Testis (tissue), 2 donors: ENCODE data around the gene TP53.

ENCODE experiments used
- CTCF ChIP-seq, 3 experiments: fragments of 450-650 bp in 2 of 3; fragments of 200-600 bp in 1 of 3; sonication (generic) in 1 of 3; IDR thresholded peaks; one replicate each; pipeline ENCODE4 v1.5.1; 2016 to 2019; ENCODE audit warnings: antibody characterized with exemption in 3 of 3, mild to moderate bottlenecking in 2 of 3, moderate library complexity in 1 of 3
- POLR2A ChIP-seq: fragments of 450-650 bp; IDR thresholded peaks from one replicate; pipeline ENCODE4 v1.6.1; 2017; ENCODE audit warnings: antibody characterized with exemption, mild to moderate bottlenecking, moderate library complexity

DNA sequence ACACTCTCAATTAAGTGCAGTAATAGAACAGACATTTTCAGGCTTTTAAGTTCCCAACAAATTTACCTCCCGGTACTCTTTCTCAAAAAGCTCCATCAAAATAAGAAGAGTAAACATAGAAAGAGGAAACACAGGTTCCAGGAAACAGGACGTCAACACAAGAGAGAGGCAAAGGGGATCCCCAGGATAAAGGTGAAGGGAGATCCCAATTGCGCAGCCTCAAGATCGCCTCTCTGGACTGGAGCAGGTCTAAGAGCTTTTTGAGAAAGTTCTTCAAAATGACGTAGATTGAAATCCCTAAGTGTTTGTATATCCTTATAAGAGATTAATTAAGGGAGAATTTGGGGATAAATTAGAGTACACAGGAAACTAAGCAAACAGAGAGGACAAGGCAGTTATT, 68.7 kb downstream of the TP53 start:
- TF ChIP-seq CTCF (IDR thresholded peaks at IDR 0.05) (no peak), POLR2A (no peak)
